Upper lobe of left lung (tissue), 4 donors: ENCODE results near the gene IFITM2.

Experiments used
- EP300 ChIP-seq, 4 donors: sonication (generic); formaldehyde crosslinking; IDR thresholded peaks; one replicate each; pipeline ENCODE4 v1.5.1; 2017; ENCODE audit warnings: antibody characterized with exemption in 4 of 4, control low read depth in 2 of 4
- POLR2A ChIP-seq, 4 donors: fragments of 450-650 bp; IDR thresholded peaks; one replicate each; pipeline ENCODE4 v1.5.1; 2016 to 2017; ENCODE audit warnings: antibody characterized with exemption in 4 of 4, mild to moderate bottlenecking in 2 of 4
- POLR2AphosphoS5 ChIP-seq, 2 donors: sonication (generic); formaldehyde crosslinking; IDR thresholded peaks; one replicate each; pipeline ENCODE4 v1.5.1; 2017; ENCODE audit warnings: antibody characterized with exemption in 2 of 2
- TF ChIP-seq, protein P1 (sequence below), 6 experiments: fragments of 450-650 bp in 4 of 6; fragments of 200-600 bp in 2 of 6; sonication (generic) in 2 of 6; IDR thresholded peaks; one replicate each; pipeline ENCODE4 v1.5.1; 2016 to 2019; ENCODE audit warnings: antibody characterized with exemption in 6 of 6

DNA sequence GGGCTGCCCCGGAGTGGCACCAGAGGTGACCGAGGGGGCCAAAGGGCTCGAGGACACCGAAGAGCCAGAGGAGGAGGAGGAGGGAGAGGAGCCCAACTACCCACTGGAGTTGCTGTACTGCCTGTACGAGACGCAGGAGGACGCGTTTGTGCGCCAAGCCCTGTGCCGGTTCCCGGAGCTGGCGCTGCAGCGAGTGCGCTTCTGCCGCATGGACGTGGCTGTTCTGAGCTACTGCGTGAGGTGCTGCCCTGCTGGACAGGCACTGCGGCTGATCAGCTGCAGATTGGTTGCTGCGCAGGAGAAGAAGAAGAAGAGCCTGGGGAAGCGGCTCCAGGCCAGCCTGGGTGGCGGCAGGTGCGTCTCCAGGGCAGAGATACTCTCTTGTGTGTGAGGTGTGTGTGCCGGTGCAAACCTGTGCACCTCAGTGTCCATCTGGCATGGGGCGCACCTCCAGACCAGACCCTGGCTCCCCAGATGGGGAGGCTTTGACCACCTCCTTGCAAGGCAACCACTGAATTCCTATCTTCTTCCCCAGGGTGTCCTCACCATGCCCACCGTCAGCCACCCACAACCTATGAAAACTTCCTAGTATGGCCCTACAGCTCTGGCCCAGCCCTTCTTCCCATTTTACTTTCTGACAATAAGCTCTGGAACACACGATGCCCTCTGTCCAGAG lies 26.0 kb upstream of the IFITM2 start:
- TF ChIP-seq, protein P1, sequence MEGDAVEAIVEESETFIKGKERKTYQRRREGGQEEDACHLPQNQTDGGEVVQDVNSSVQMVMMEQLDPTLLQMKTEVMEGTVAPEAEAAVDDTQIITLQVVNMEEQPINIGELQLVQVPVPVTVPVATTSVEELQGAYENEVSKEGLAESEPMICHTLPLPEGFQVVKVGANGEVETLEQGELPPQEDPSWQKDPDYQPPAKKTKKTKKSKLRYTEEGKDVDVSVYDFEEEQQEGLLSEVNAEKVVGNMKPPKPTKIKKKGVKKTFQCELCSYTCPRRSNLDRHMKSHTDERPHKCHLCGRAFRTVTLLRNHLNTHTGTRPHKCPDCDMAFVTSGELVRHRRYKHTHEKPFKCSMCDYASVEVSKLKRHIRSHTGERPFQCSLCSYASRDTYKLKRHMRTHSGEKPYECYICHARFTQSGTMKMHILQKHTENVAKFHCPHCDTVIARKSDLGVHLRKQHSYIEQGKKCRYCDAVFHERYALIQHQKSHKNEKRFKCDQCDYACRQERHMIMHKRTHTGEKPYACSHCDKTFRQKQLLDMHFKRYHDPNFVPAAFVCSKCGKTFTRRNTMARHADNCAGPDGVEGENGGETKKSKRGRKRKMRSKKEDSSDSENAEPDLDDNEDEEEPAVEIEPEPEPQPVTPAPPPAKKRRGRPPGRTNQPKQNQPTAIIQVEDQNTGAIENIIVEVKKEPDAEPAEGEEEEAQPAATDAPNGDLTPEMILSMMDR (IDR thresholded peaks at IDR 0.05), result no peak
- TF ChIP-seq POLR2A (IDR thresholded peaks at IDR 0.05), result no peak
- no peak for TF ChIP-seq POLR2AphosphoS5 (IDR thresholded peaks at IDR 0.05)
- no peak for TF ChIP-seq EP300 (IDR thresholded peaks at IDR 0.05)
